Upper lobe of left lung (tissue), 6 donors: Measurements from ENCODE around the gene GBP5. TPM values are rescaled to one million over a fixed set of nuclear protein-coding genes. Genes with fewer than 3 reads are reported as not detected.

Experiments
- ATAC-seq, 2 donors: fragments of 200-7000 bp; cut with Tn5 transposase; one replicate each; pipeline ENCODE4 v1.9.1; 2022; ENCODE audit warnings: mild to moderate bottlenecking in 2 of 2, moderate library complexity in 2 of 2; ENCODE audit not compliant: low FRiP score in 2 of 2
- DNase-seq, 2 donors: peaks; one replicate each; pipeline ENCODE4 v3.0.0-alpha.2; 2019 to 2020
- H3K27ac ChIP-seq, 4 donors: fragments of 200-600 bp; sonication (generic); one replicate each; pipeline ENCODE4 v1.5.1; 2016 to 2019
- H3K27me3 ChIP-seq, 4 donors: fragments of 200-600 bp; sonication (generic); one replicate each; pipeline ENCODE4 v1.5.1; 2017 to 2019
- H3K36me3 ChIP-seq, 4 donors: fragments of 200-600 bp; sonication (generic); one replicate each; pipeline ENCODE4 v1.5.1; 2016 to 2019
- H3K4me1 ChIP-seq, 4 donors: fragments of 200-600 bp; sonication (generic); one replicate each; pipeline ENCODE4 v1.5.1; 2018 to 2019
- H3K4me3 ChIP-seq, 4 donors: fragments of 200-600 bp; sonication (generic); one replicate each; pipeline ENCODE4 v1.5.1; 2017 to 2019; ENCODE audit warnings: mild to moderate bottlenecking in 2 of 4, moderate library complexity in 1 of 4
- H3K9me3 ChIP-seq, 4 donors: fragments of 200-600 bp; sonication (generic); one replicate each; pipeline ENCODE4 v1.5.1; 2018 to 2019
- EP300 ChIP-seq, 4 donors: sonication (generic); formaldehyde crosslinking; IDR thresholded peaks; one replicate each; pipeline ENCODE4 v1.5.1; 2017; ENCODE audit warnings: antibody characterized with exemption in 4 of 4, control low read depth in 2 of 4
- POLR2A ChIP-seq, 4 donors: fragments of 450-650 bp; IDR thresholded peaks; one replicate each; pipeline ENCODE4 v1.5.1; 2016 to 2017; ENCODE audit warnings: antibody characterized with exemption in 4 of 4, mild to moderate bottlenecking in 2 of 4
- POLR2AphosphoS5 ChIP-seq, 2 donors: sonication (generic); formaldehyde crosslinking; IDR thresholded peaks; one replicate each; pipeline ENCODE4 v1.5.1; 2017; ENCODE audit warnings: antibody characterized with exemption in 2 of 2
- WGBS, 2 donors: methylation state at CpG; one replicate each; pipeline ENCODE4 v1.1.5; 2017 to 2018; 5-methylcytosine and 5-hydroxymethylcytosine counted together
- total RNA-seq, 6 donors: library from RNA; depleted of rRNA in 4 of 6; stranded (reverse); fragments of >200 nt in 4 of 6; gene quantifications; one replicate each; pipeline versions ENCODE4 v1.1.0 to v1.2.1, GENCODE V29; 2016 to 2021
- TF ChIP-seq, protein P1 (sequence below), 6 experiments: fragments of 450-650 bp in 4 of 6; fragments of 200-600 bp in 2 of 6; sonication (generic) in 2 of 6; IDR thresholded peaks; one replicate each; pipeline ENCODE4 v1.5.1; 2016 to 2019; ENCODE audit warnings: antibody characterized with exemption in 6 of 6
- donor health status: DM: no; HTN: no; CAD: no; lungs with moderate emphysema.
- donor health status: DM: no; HTN: yes; CAD: no; lungs with severe emphysema.

The GBP5 gene
- total RNA-seq, 6 donors from 2014 or later = 4.1 to 24.5 (median 7.9) TPM

DNA sequence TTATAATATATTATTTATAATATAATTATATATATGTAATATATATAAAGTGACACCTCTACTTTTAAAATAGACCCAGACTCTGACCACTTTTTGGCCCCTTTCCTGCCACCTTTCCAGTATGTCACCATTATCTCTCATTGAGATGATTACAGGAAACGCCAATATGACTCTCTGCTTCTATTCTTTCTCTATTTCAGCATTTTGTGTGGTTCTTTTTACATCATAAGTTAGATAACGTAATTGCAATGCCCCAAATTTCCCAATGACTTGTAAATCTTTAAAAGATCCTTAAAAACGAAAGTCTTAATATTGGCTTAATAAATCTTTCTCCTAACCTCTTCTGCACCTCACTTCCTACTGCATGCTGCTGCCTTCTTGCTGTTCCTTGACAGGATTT is 8.1 kb upstream of the GBP5 start:
- DNase-seq (no peak), ATAC-seq (no peak)
- Histone ChIP-seq H3K9me3 (no peaks in the 10 kb centered on the region), H3K27me3 (no peaks in the 10 kb centered on the region), H3K4me3 (no peak overlapping the region), H3K4me1 (no peaks in the 10 kb centered on the region), H3K27ac (no peak overlapping the region), H3K36me3 (no peaks in the 10 kb centered on the region)
- TF ChIP-seq, protein P1, sequence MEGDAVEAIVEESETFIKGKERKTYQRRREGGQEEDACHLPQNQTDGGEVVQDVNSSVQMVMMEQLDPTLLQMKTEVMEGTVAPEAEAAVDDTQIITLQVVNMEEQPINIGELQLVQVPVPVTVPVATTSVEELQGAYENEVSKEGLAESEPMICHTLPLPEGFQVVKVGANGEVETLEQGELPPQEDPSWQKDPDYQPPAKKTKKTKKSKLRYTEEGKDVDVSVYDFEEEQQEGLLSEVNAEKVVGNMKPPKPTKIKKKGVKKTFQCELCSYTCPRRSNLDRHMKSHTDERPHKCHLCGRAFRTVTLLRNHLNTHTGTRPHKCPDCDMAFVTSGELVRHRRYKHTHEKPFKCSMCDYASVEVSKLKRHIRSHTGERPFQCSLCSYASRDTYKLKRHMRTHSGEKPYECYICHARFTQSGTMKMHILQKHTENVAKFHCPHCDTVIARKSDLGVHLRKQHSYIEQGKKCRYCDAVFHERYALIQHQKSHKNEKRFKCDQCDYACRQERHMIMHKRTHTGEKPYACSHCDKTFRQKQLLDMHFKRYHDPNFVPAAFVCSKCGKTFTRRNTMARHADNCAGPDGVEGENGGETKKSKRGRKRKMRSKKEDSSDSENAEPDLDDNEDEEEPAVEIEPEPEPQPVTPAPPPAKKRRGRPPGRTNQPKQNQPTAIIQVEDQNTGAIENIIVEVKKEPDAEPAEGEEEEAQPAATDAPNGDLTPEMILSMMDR (IDR thresholded peaks at IDR 0.05) = no peak
- no peak for TF ChIP-seq POLR2A (IDR thresholded peaks at IDR 0.05)
- TF ChIP-seq POLR2AphosphoS5 (IDR thresholded peaks at IDR 0.05) = no peak
- 62 to 67% methylated on average over 3 of the region's 3 CpGs for WGBS, 2 donors

DNA sequence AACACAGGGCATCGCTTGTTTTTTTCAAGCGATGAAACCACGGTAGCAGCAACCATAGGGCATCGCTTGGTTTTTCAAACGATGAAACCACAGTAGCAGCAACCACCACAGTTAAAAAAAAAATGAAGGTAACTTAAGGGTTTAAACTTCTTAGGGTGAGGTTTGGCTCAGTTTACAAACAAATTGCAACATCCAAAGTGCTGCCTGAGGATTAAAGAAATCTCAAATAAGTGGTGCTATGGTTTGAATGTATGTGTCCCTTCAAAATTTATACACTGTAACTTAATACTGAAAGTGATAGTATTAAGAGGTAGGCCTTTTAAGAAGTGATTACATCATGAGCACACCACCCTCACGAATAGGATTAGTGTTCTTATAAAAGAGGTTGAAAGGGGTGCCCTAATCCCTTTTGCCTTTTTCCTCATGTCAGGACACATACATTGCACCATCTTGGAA is 6.4 kb upstream of the GBP5 start:
- WGBS, 2 donors = 67 to 73% methylated on average over 6 of the region's 6 CpGs

DNA sequence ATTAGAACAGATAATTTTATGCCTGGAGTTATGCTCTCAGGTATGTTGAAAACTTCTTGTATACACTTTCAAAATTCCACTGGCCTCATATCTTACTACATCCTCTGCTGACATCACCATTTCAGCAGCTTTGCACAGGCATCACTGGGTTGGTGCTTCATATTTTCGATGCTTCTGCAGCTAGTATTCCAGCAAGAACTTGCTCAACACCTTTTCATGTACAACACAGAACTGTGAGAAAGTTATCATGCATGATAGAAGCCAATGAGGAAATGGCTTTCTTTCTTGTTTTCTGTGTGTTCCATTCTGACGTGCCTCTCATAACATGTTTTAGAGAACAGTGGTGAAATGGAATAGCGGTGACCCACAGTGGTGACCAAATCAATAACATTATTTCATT is 5.1 kb upstream of the GBP5 start:
- Histone ChIP-seq H3K4me3 (no peak overlapping the region), H3K9me3 (no peaks in the 10 kb centered on the region), H3K4me1 (peaks cover 0 to 7% (median 2%) of the 10 kb centered on the region in 4 donors), H3K27me3 (no peaks in the 10 kb centered on the region), H3K27ac (no peak overlapping the region), H3K36me3 (no peaks in the 10 kb centered on the region)
- 70 to 73% methylated on average over 3 of the region's 3 CpGs for WGBS, 2 donors
- no peak for DNase-seq
- no peak for ATAC-seq
- TF ChIP-seq POLR2AphosphoS5 (IDR thresholded peaks at IDR 0.05) = no peak
- TF ChIP-seq, protein P1 (IDR thresholded peaks at IDR 0.05) = no peak

More for the DNA sequence above, 6.4 kb upstream of the GBP5 start:
- DNase-seq = no peak
- no peaks in the 10 kb centered on the region for H3K9me3 ChIP-seq
- peak overlapping the region in 2 of 4 donors; percentile 5 to 28 for H3K27ac ChIP-seq
- H3K4me1 ChIP-seq = peaks cover 0 to 7% (median 2%) of the 10 kb centered on the region in 4 donors
- no peaks in the 10 kb centered on the region for H3K36me3 ChIP-seq
- H3K4me3 ChIP-seq = no peak overlapping the region
- no peak for TF ChIP-seq POLR2A (IDR thresholded peaks at IDR 0.05)
- TF ChIP-seq EP300 (IDR thresholded peaks at IDR 0.05) = no peak
- TF ChIP-seq, protein P1 (IDR thresholded peaks at IDR 0.05) = no peak
- no peak for TF ChIP-seq POLR2AphosphoS5 (IDR thresholded peaks at IDR 0.05)
- no peak for ATAC-seq
- H3K27me3 ChIP-seq = no peaks in the 10 kb centered on the region

DNA sequence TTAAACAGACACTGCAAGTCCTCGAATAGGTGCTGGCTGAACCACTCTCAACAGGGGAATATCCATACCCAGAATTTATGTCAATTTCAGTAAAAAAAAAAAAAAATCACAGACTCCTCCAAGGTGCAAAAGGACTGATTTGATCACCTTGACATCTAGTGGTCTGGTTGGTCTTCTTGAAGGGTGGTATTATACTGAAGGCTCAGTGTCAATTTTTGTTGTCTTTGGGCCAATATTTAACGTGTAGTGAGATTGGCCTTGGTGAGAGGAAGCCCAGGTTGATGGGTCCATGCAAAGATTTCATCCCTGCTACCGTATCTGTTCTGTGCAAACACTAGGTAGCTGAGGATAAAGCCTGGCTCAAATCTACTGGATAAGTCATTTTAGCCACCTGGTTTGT is 4.0 kb upstream of the GBP5 start:
- ATAC-seq (no peak), DNase-seq (no peak)
- H3K27ac ChIP-seq = no peak overlapping the region
- no peaks in the 10 kb centered on the region for H3K9me3 ChIP-seq
- H3K36me3 ChIP-seq = no peaks in the 10 kb centered on the region
- TF ChIP-seq POLR2AphosphoS5 (IDR thresholded peaks at IDR 0.05) (no peak), EP300 (IDR thresholded peaks at IDR 0.05) (no peak)
- H3K4me3 ChIP-seq = no peak overlapping the region
- whole genome bisulfite sequencing, 2 donors = 67 to 90% methylated on average over 3 of the region's 3 CpGs
- H3K4me1 ChIP-seq = peaks cover 0 to 7% (median 2%) of the 10 kb centered on the region in 4 donors
- no peaks in the 10 kb centered on the region for H3K27me3 ChIP-seq

DNA sequence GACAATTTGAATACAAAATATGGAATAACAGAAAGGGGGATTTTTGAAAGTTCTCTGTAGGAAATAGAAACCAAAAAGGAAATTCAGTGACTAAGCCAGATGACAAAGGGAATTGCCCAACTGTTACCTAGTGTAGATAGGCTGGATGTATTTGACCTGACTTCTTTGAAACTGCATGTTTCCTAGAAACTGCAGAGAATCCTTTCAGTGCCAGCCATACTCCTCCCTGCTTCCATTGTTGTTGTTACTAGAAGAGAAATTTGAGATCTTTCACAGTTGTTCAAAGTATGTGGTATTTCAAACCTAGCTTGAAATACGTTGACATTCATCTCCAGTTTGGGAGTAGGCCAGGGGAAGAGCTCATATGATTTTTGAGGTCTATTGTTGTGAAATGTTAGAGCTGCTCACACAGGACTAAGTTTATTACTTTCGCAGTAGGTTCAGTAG is 1.8 kb upstream of the GBP5 start:
- ATAC-seq (peak in 1 of 2 donors; percentile 55), DNase-seq (no peak)
- peaks cover 0 to 10% (median 4%) of the 10 kb centered on the region in 4 donors for H3K4me1 ChIP-seq
- H3K36me3 ChIP-seq = no peaks in the 10 kb centered on the region
- H3K4me3 ChIP-seq = no peak overlapping the region
- H3K27me3 ChIP-seq = no peaks in the 10 kb centered on the region
- no peaks in the 10 kb centered on the region for H3K9me3 ChIP-seq
- TF ChIP-seq, protein P1 (IDR thresholded peaks at IDR 0.05) = no peak
- TF ChIP-seq POLR2AphosphoS5 (IDR thresholded peaks at IDR 0.05) = peak in 1 of 2 donors; percentile 36
- 28 to 35% methylated on average over 2 of the region's 2 CpGs for whole genome bisulfite sequencing, 2 donors
- peak overlapping the region in 3 of 4 donors; percentile 31 to 74 (median 58) for H3K27ac ChIP-seq
